GM19438 (cell line): ENCODE results near the gene FKBP4.

Experiments used
- ATAC-seq: cut with Tn5 transposase; IDR thresholded peaks from one replicate; pipeline ENCODE4 v1.9.1; 2021; ENCODE audit warnings: low read depth; ENCODE audit not compliant: unreplicated experiment

Gene FKBP4

DNA sequence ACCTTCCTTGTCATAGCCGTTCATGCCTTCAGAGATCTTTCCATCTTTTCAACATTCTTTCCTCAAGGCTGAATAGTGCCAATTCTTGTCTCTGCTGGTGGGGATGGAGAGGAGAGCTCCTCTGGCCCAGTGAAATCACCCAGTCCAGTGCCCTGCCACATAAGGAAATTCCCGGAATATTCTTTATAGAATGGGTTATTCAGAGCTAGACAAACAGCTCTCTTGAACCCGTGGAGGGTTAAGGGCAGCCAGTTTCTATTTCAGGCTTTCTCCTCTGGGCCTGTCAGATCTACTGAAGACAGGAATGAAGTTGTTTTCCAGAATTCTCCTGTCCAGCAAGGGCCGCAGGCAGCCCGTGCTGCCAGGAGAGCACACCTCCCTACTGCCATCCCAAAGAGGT, 48.2 kb downstream of the FKBP4 start:
- no peak for ATAC-seq

DNA sequence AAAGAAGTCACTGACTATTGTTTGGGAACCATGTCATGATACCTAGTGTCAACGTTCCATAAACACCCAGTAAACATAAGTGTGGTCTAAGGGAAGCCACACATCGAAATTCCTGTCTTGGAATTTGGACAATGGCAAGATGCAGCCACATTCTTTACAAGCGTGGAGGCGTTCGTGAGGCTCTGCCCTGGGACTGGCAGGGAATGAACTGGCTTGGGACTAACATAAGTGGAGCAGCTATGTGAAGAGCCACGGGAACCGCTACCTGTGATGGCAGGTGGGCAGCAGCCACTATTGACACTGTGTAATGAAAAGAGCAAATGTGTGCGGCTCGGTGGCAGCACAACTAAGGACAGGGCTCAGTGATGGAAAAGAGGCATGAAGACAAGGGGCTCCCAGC, 50.0 kb downstream of the FKBP4 start:
- ATAC-seq, result no peak

GRCh38 chr12:2845280-2845679, 50.5 kb downstream of the FKBP4 start:
- ATAC-seq, result no peak

GRCh38 chr12:2851931-2852330, 57.2 kb downstream of the FKBP4 start:
- no peak for ATAC-seq

- ATAC-seq, result no peak
These were observed 58.9 kb downstream of the FKBP4 start for GRCh38 chr12:2853626-2854025.
